H1 (cell line): ENCODE data around the gene ARHGDIG. TPM values are rescaled to one million over a fixed set of nuclear protein-coding genes. Genes with fewer than 3 reads are reported as not detected.

Experiments
- polyA plus RNA-seq, 7 experiments: library from polyadenylated mRNA; depleted of rRNA in 3 of 7; stranded (reverse) in 5 of 7; unstranded in 2 of 7; fragments of >200 nt in 5 of 7; fragments of 200-250 nt in 2 of 7; gene quantifications; 1 replicate in 5 of 7; 2 replicates in 1 of 7; 4 replicates in 1 of 7; pipeline versions ENCODE4 v1.2.1 to v1.2.3, GENCODE V29; 2011 to 2013; ENCODE audit warnings: missing spikeins in 2 of 7, mixed read lengths in 2 of 7
- total RNA-seq: library from RNA; stranded (reverse); fragmentation: NEBNext Ultra II Directional; extraction: Animal tissue kit (Norgen Biotek cat#: 25700); gene quantifications from 2 replicates; pipeline ENCODE4 v1.2.1, GENCODE V29; 2021
- TF ChIP-seq, protein P1 (sequence below), 3 experiments: IDR thresholded peaks; 1 replicate in 2 of 3; 2 replicates in 1 of 3; pipeline versions ENCODE4 v1.5.1 to v1.6.1; 2011; ENCODE audit warnings: low read length in 3 of 3, mild to moderate bottlenecking in 3 of 3, inconsistent platforms in 2 of 3, low read depth in 1 of 3, moderate library complexity in 1 of 3; ENCODE audit not compliant: insufficient read depth in 1 of 3; ENCODE audit errors: control extremely low read depth in 1 of 3

Gene ARHGDIG
- total and polyA plus RNA-seq, 2 of the 8 experiments (the other 6 are each of a cell fraction or from before 2014, with no cell fraction given): 1.2 to 2.9 TPM

DNA sequence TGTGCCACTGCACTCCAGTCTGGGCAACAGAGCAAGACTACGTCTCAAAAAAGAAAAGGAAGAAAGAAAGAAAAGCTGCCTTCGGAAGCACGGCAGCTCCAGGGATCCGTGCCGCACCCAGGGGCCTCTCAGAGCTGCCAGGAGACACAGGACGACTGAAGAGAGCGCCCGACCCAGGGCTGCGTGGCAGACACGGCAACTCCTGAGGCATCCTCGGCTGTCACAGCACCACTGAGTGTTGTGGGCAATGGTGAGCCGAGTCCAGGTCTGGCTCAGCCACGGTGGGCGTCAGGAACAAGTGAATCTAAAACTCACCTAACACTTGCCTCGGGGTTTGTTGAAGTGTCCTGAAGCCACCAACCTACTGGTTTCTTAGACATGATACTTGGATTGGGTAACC lies 31.3 kb downstream of the ARHGDIG start (continued):
- TF ChIP-seq, protein P1, sequence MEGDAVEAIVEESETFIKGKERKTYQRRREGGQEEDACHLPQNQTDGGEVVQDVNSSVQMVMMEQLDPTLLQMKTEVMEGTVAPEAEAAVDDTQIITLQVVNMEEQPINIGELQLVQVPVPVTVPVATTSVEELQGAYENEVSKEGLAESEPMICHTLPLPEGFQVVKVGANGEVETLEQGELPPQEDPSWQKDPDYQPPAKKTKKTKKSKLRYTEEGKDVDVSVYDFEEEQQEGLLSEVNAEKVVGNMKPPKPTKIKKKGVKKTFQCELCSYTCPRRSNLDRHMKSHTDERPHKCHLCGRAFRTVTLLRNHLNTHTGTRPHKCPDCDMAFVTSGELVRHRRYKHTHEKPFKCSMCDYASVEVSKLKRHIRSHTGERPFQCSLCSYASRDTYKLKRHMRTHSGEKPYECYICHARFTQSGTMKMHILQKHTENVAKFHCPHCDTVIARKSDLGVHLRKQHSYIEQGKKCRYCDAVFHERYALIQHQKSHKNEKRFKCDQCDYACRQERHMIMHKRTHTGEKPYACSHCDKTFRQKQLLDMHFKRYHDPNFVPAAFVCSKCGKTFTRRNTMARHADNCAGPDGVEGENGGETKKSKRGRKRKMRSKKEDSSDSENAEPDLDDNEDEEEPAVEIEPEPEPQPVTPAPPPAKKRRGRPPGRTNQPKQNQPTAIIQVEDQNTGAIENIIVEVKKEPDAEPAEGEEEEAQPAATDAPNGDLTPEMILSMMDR (IDR thresholded peaks at IDR 0.05; ENCODE audit: control extremely low read depth in 1 of 3, insufficient read depth in 1 of 3, low read depth in 1 of 3, low read length in 3 of 3): no peak
